ENCODE results near the gene CTNS.

The CTNS gene

DNA sequence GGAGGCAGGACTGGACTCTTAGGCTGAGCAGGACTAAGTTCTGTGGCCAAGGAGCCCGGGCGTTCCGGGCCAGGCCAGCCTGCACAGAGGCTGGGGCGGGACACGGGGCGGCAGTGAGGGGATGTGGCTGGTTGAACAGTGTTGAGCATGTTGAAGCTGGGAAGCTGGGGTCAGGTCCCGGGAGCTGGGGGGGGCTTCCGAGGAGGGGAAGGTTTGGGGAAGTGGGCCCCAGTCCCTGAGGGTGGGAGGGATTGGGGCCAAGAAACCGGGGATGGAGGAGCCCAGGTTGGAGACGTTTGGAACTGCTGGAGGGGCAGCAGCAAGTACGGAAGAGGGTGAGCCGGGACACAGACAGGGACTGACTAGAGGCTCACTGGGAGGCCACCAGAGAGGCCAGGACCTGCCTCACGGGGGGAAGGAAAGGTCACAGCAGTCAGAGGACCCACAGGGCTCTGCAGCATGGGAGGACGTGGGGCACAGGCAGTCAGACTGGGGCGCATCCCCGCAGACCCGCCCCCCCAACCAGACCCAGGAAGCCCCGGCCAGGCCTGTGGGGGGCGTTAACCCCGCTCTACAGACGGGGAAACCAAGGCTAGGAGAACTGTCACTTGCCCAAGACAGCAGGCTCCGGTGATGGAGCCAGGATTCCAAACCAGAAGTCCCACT, 22.4 kb downstream of the CTNS start:
- H3K27me3 Mint-ChIP-seq, result no peaks in the 10 kb centered on the region
- H3K4me1 Mint-ChIP-seq, result no peaks in the 10 kb centered on the region
- H3K4me3 Mint-ChIP-seq, result no peak overlapping the region
- peaks cover 2% of the 10 kb centered on the region for H3K36me3 Mint-ChIP-seq
- H3K27ac Mint-ChIP-seq, result no peak overlapping the region
- no peak for DNase-seq
- H3K9me3 Mint-ChIP-seq, result no peaks in the 10 kb centered on the region
- CTCF ChIA-PET, result no interaction called here

DNA sequence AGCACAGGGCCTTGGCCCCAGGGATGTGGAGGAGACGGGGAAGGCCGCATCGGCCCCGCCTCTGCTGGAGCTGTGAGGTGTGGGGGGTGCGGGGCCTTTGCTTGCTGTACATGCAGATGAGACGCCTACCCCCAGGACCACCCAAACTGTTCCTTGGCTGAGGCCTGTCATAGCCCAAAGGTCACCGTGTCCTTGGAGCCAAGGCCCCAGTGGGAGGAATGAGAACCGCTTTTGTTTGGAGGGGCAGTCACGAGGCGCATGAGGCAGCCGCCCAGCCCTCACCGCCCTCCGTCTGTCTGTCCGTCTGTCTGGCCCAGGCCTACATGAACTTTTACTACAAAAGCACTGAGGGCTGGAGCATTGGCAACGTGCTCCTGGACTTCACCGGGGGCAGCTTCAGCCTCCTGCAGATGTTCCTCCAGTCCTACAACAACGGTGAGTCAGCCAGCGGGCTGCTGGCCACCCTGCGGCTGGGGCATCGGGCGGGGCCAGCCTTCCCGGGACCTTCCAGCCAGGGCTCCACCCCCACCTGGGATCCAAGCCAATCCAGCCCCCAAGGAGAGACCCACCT, 23.1 kb downstream of the CTNS start:
- CTCF ChIA-PET, result no interaction called here
- peaks cover 2% of the 10 kb centered on the region for H3K36me3 Mint-ChIP-seq
- no peaks in the 10 kb centered on the region for H3K9me3 Mint-ChIP-seq
- no peak for DNase-seq
- no peaks in the 10 kb centered on the region for H3K4me1 Mint-ChIP-seq
- no peak overlapping the region for H3K27ac Mint-ChIP-seq
- no peaks in the 10 kb centered on the region for H3K27me3 Mint-ChIP-seq
- H3K4me3 Mint-ChIP-seq, result no peak overlapping the region

DNA sequence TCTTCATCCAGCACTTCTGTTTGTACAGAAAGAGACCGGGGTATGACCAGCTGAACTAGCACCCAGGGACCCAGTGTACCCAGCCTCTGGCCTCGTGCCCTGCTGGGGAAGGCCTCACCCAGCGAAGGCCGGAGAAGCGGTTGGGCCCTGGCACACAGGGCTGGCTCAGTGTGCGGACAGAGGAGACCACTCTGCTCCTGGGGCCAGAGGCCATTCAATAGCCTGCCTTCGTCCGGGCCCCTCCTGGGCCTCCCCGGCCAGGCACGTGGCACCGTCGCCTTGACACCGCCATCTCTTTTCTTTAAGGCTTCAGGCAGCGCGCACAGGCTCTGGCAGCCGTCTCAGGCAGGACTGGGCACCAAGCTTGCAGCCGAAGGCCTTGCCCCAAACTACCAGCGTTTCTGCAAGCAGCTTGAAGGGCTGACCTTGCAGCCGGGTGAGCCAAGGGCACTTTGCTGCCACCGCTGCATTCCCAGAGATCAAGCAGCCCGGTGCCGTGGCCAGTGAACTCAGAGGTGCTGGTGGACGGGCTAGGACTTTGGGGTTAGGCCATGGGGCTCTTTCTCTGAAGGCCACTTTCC, 23.8 kb downstream of the CTNS start:
- Mint-ChIP-seq H3K36me3 (peaks cover 2% of the 10 kb centered on the region), H3K27me3 (no peaks in the 10 kb centered on the region), H3K4me3 (no peak overlapping the region), H3K9me3 (no peaks in the 10 kb centered on the region), H3K27ac (no peak overlapping the region), H3K4me1 (no peaks in the 10 kb centered on the region)
- CTCF ChIA-PET, result no interaction called here
- DNase-seq, result no peak

DNA sequence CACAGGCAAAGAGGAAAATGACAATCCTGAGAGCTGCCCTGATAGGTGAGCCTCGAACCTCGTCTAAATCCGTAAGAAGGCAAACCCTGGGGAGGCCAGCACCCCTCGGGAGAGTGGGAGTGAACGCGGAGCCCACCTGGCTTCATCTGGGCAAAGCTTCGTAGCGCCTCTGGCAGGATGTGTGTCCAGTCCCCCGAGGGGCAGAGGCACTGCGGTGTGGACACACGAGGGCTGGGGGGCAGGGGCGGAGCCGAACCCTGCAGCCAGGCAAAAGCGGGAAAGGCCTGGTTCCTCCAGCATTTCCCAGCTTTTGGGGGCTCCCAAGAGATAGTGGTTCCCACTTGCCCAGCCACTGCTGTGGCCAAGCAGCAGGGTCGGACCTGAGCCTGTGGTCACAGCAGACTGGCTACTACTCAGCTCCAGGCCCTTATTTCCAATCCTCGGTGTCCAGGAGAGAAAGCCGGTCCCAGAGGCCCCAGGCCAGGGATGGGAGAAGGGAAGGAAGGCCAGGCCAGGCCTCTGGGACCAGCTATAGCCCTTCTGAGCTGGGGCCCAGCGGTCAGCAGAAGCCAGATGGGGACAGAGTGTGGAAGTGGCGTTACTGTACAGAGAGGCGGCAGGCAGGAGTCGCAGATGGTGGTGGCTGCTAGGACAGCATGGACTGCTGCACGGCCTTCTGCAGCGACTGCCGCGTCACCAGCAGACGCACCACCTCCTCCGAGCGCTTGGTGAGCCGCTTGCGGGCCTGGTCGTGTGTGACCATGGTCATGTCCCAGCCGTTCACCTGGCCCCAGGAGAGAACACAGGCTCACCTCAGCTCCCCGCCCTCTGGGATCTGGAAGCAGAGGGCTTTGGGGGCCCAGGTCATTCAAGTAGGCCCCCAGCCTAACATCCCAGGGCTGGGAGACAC, 26.8 kb downstream of the CTNS start:
- H3K36me3 Mint-ChIP-seq, result peaks cover 2% of the 10 kb centered on the region
- no peak overlapping the region for H3K27ac Mint-ChIP-seq
- DNase-seq, result no peak
- H3K4me1 Mint-ChIP-seq, result peaks cover 10% of the 10 kb centered on the region
- CTCF ChIA-PET, result no interaction called here
- no peak overlapping the region for H3K4me3 Mint-ChIP-seq
- no peaks in the 10 kb centered on the region for H3K27me3 Mint-ChIP-seq
- H3K9me3 Mint-ChIP-seq, result no peaks in the 10 kb centered on the region

DNA sequence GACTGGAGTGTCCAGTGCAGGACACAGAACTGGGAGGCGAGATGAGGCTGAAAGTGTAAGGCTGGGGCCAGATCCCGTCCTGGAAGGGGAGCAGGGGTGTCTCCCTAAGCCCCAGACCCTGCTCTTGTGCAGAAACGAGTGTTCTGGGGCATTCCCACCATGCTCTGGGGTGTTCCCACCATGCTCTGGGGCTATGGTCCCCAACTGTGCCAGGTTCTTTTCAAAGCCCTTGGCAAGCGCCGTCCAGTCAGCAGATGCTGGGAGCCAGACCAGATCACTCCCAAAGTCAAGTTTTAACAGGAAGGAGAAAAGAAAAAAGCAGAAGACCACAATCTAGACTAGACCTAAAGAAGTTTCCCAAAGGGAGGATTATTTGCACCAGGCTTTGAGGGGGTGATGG, 29.3 kb downstream of the CTNS start:
- Mint-ChIP-seq H3K4me3 (no peak overlapping the region), H3K36me3 (peaks cover 7% of the 10 kb centered on the region), H3K27me3 (no peaks in the 10 kb centered on the region), H3K9me3 (no peaks in the 10 kb centered on the region), H3K27ac (no peak overlapping the region), H3K4me1 (peaks cover 26% of the 10 kb centered on the region)
- CTCF ChIA-PET, result interaction anchor here (1.6 kb wide), 1 partner anchor 10 kb away, joined by 4 read pairs; no protein-coding TSS in a partner anchor
- DNase-seq, result no peak

DNA sequence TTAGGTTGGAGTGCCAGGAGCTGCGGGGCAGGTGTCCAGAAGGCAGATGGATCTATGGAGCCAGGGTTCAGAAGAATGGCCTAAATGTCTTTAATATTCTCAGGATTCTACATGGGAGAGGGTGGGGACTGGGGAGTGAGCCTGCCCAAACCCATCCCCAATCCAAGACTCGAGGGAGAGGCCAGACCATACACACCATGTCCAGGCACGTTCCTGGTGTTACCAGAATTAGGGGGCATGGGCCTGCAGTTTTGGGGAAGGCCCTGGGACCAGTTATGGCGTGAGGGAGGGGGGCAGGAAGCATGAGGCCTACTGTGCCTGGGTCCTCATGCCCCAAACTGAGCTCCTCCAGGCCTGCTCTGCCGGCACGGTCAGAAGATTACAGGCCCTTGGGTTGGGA, 30.0 kb downstream of the CTNS start:
- no peak for DNase-seq
- Mint-ChIP-seq H3K27me3 (no peaks in the 10 kb centered on the region), H3K27ac (no peak overlapping the region), H3K4me3 (peak overlapping the region; percentile 74), H3K9me3 (no peaks in the 10 kb centered on the region), H3K36me3 (peaks cover 8% of the 10 kb centered on the region), H3K4me1 (peaks cover 27% of the 10 kb centered on the region)
- CTCF ChIA-PET, result interaction anchor here (0.7 to 1.6 kb wide), 2 partner anchors 11 to 20 kb away, joined by 4 read pairs; no protein-coding TSS in a partner anchor

DNA sequence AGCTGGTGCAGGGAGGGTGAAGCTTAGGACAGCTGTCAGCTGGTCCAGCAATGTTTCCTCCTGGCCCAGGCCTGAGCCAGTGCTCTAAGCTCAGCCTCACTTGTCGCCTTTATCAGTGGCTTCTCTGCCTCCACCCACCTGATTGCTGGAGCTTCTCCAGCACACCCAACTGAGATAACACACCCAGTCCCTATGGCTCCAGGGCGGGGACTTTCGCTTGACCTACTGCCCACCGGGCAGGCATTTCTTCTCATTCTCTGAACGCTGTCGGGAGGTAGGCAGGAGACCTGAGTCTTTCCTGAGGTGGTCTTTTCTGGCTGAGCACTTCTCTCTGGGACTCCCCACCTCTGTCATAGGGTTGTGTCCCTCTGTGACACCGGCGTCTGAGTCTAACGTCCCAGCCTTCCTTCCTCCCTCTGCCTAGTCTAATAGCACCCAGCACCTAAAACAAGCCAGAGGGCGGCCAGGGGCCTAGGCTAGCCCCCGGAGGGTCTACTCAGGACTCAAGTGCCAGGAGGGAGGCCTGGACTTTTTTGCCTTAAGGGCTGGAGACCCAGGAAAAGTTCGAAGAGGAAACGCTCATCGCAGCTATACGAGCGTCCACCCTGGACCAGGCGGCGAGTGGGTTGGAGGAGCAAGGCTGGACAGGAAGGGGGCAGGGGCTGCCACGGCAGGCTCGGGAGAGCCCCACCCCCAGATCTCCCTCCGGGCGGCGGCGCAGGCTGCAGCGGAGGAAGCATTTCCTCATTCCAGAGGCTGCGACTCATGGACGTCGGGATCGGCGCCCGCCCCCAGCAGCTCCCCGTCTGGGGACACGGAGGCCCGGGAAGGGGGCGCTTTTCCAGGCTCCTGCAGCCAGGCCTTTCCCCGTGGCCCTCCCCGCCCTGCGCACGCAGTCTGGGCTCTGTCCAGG, 31.1 kb downstream of the CTNS start:
- Mint-ChIP-seq H3K27ac (no peak overlapping the region), H3K9me3 (no peaks in the 10 kb centered on the region), H3K36me3 (peaks cover 9% of the 10 kb centered on the region), H3K4me3 (peak overlapping the region; percentile 93), H3K4me1 (peaks cover 31% of the 10 kb centered on the region), H3K27me3 (no peaks in the 10 kb centered on the region)
- CTCF ChIA-PET, result interaction anchor here (0.7 to 1.6 kb wide), 2 partner anchors 12 to 21 kb away, joined by 4 read pairs; no protein-coding TSS in a partner anchor
- DNase-seq, result peak; percentile 53

GRCh38 chr17:3668279-3669084, 31.9 kb downstream of the CTNS start, which contains the start of the genes EMC6 and TAX1BP3:
EMC6 (plus strand) TSS chr17:3668812; CDS start chr17:3669147, 335 bp downstream.
TAX1BP3 (minus strand) TSS chr17:3668578; CDS start chr17:3668526, 52 bp downstream.
- H3K4me1 Mint-ChIP-seq, result peaks cover 31% of the 10 kb centered on the region
- H3K27me3 Mint-ChIP-seq, result no peaks in the 10 kb centered on the region
- DNase-seq, result peak; percentile 98
- H3K27ac Mint-ChIP-seq, result peak within 1 kb of the TSS; percentile 85
- H3K4me3 Mint-ChIP-seq, result peak within 1 kb of the TSS; percentile 93
- H3K36me3 Mint-ChIP-seq, result peaks cover 11% of the 10 kb centered on the region
- CTCF ChIA-PET, result no interaction called here
- no peaks in the 10 kb centered on the region for H3K9me3 Mint-ChIP-seq

GRCh38 chr17:3669085-3669347, 32.5 kb downstream of the CTNS start:
- Mint-ChIP-seq H3K36me3 (peaks cover 11% of the 10 kb centered on the region), H3K4me3 (peak overlapping the region; percentile 93), H3K4me1 (peaks cover 31% of the 10 kb centered on the region), H3K27ac (peak overlapping the region; percentile 85), H3K27me3 (no peaks in the 10 kb centered on the region), H3K9me3 (no peaks in the 10 kb centered on the region)
- DNase-seq, result no peak
- CTCF ChIA-PET, result no interaction called here

DNA sequence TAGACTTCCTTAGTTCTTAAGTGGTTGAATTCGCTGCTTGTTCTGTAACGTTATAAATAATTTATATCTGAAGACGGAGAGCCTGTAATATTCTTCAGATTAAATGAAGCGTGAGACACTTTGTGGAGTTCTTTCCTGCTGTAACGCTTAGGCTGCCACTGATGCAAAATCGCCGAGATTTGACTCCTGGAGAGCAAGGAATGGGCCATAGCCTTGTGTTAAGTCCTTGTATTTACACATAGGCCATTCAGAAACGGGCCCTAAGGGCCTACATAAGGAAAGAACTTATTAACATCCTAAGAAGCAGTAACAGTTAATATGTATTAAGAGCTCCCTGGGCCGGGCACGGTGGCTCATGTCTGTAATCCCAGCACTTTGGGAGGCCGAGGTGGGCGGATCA, 33.0 kb downstream of the CTNS start:
- Mint-ChIP-seq H3K27me3 (no peaks in the 10 kb centered on the region), H3K27ac (peak overlapping the region; percentile 85), H3K36me3 (peaks cover 11% of the 10 kb centered on the region), H3K9me3 (no peaks in the 10 kb centered on the region), H3K4me3 (peak overlapping the region; percentile 93), H3K4me1 (peaks cover 31% of the 10 kb centered on the region)
- CTCF ChIA-PET, result interaction anchor here (0.7 to 1.2 kb wide), 2 partner anchors 13 to 1057 kb away, joined by 3 to 4 read pairs; no protein-coding TSS in a partner anchor
- DNase-seq, result no peak

DNA sequence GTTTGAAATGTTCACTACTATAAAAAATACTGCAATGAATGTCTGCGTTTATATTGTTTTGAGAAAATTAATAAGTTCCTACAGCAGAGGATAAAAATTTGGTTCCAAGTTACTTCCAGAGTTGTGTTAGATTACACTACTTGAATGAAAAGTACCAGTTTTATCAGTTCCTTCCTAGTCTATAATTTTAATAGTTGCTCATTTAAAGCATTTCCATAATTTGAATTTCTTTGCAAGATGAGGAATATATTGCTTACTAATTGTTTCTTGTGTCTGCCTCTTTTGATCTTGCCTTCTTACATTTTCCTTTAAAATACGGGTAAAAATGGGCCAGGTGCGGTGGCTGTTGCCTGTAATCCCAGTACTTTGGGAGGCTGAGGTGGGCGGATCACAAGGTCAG, 36.0 kb downstream of the CTNS start:
- Mint-ChIP-seq H3K36me3 (peaks cover 12% of the 10 kb centered on the region), H3K27me3 (no peaks in the 10 kb centered on the region), H3K27ac (no peak overlapping the region), H3K4me1 (peaks cover 24% of the 10 kb centered on the region), H3K9me3 (no peaks in the 10 kb centered on the region), H3K4me3 (no peak overlapping the region)
- CTCF ChIA-PET, result no interaction called here
- DNase-seq, result no peak

DNA sequence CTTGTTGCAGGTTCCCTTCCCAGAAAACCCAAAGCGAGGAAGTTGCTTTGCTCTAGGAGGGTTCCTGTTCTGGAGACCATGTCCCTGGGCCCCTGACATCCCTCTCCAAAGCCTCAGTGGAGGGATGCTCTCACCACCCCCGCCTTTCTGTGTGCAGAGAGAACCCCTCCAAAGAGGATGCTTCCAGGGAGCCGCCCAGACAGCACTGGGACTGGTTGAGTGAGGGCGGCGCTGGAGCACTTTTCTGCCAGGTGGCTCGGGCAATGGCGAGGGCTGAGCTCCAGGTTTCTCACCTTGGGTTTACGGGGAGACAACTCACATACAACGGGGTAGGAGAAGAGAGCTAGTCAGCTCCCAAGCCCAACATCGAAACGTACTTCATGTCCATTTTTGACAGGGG, 39.3 kb downstream of the CTNS start:
- H3K9me3 Mint-ChIP-seq, result no peaks in the 10 kb centered on the region
- CTCF ChIA-PET, result interaction anchor here (0.6 kb wide), 1 partner anchor 631 kb away, joined by 3 read pairs; no protein-coding TSS in a partner anchor
- peaks cover 11% of the 10 kb centered on the region for H3K36me3 Mint-ChIP-seq
- H3K4me1 Mint-ChIP-seq, result peaks cover 10% of the 10 kb centered on the region
- H3K27me3 Mint-ChIP-seq, result no peaks in the 10 kb centered on the region
- H3K4me3 Mint-ChIP-seq, result no peak overlapping the region
- no peak overlapping the region for H3K27ac Mint-ChIP-seq
- no peak for DNase-seq
